NCI-H446 treated with DMSO at 0.1 percent for 48 hours (cell line): ENCODE data around the gene TRA2B.

Source experiments
- DNase-seq: peaks from one replicate; lab custom pipeline; 2025; lab: John Stamatoyannopoulos, UW

TRA2B gene

GRCh38 chr3:185867650-185868049, 70.2 kb downstream of the TRA2B start:
- no peak for DNase-seq

- DNase-seq: no peak
Measured at GRCh38 chr3:185866995-185867394, 70.8 kb downstream of the TRA2B start.

GRCh38 chr3:185866555-185866954, 71.3 kb downstream of the TRA2B start:
- DNase-seq: no peak
